GM18951 (cell line): ENCODE measurements around the gene SLC25A47.
A peak's percentile ranks its signal among the peaks of the same experiment; 100 is the strongest.
"Not testable (repeated sequence)": the region's sequence is repeated elsewhere in the genome, so short reads cannot be mapped to it uniquely, and the experiment has no call there.

Experiments used
- POLR2A ChIP-seq: IDR thresholded peaks from 4 replicates; pipeline ENCODE4 v1.6.1; 2011; ENCODE audit warnings: mild to moderate bottlenecking; ENCODE audit not compliant: insufficient read length, insufficient read depth; ENCODE audit errors: extremely low read depth
- in situ Hi-C: fragments of 300-500 bp; cut with MboI; formaldehyde crosslinking; loops from one replicate; pipeline ENCODE4 v1.12.0; 2022; ENCODE audit warnings: low sequenced_read_pairs, mixed read lengths, inconsistent platforms; ENCODE audit not compliant: unreplicated experiment

SLC25A47 gene

GRCh38 chr14:100305324-100306100 is 17.6 kb upstream of the SLC25A47 start:
- in situ Hi-C loops, result no loop called here
- no peak for TF ChIP-seq POLR2A

- in situ Hi-C loops, result no loop called here
- peak; percentile 63 for TF ChIP-seq POLR2A
These were observed 16.8 kb upstream of the SLC25A47 start, which contains the start of gene SLC25A29 for GRCh38 chr14:100306101-100306997. Gene SLC25A29 (minus strand): TSS chr14:100306444. CDS start chr14:100306232, 212 bp downstream.

GRCh38 chr14:100306998-100307765 is 16.0 kb upstream of the SLC25A47 start:
- no peak for TF ChIP-seq POLR2A
- in situ Hi-C loops, result no loop called here

DNA sequence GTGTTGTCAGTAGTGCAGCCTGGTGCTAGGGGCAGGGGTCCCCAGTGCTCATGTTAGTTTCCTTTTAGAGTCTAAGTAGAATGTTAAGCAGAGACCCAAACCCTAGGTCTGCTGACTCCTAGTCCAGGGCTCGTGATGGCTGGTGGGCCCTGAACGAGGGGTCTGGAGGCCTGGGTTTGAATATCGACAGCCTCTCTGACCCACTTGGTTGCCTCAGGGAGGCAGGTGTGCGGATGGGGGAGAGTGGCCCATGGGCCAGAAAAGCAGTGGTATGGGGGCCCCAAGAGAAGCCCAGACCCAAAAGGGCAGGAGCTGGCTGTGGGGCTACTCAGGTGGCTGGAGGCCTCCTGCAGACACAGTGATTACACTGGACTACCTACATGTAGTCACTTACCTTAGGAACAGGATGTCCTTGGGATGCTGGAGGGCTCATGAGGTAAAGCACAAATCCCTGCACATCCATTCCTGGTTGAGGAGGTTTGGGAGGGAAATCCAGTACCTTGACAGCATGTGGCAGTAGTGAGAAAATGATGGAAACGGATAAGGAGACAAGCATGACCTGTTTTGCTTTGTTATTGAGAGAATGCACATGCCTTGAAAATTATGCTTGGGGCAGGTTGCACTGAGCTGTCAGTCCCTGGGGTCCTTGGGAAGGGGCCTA is 15.2 kb upstream of the SLC25A47 start:
- TF ChIP-seq POLR2A, result no peak
- in situ Hi-C loops, result no loop called here

- in situ Hi-C loops, result not testable (repeated sequence)
These were observed 14.7 kb upstream of the SLC25A47 start for GRCh38 chr14:100308427-100308792.

DNA sequence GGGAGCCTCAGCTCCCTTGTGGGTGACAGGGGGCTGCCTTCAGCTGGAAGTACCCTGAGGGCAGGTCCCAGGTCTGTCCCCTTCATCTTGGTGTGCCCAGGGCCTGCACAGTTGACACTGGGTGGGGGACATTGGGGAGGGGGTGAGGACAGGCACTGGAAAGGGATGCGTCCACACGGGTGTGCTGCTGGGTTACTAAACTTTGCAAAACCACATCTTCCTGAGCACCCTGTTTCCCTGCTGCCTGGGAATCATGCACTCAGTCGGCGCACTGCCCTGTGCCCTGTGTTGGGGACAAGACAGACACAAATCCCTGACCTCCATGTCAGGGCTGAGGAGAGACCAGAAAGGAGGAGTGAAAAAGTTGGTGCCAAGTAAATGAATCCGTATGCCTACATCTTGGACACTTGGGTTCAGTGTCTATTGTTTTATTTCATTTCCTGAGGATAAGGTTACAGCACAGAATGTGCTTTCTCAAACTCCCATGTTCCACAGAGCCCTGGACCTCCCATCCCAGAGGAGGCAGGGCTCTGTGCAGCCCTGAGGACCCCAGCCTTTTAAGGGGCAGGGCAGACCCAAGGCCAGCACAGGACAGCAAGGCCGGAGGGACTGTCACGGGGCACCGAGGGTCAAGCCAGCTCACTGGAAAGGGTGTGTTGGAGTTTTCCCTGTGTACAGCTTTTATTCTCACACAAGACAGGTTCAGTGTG is 14.0 kb upstream of the SLC25A47 start:
- in situ Hi-C loops, result no loop called here
- no peak for TF ChIP-seq POLR2A

- in situ Hi-C loops, result not testable (repeated sequence)
These were observed 10.8 kb upstream of the SLC25A47 start for GRCh38 chr14:100312110-100312876.

GRCh38 chr14:100312877-100313400 is 10.2 kb upstream of the SLC25A47 start:
- no peak for TF ChIP-seq POLR2A
- in situ Hi-C loops, result no loop called here

DNA sequence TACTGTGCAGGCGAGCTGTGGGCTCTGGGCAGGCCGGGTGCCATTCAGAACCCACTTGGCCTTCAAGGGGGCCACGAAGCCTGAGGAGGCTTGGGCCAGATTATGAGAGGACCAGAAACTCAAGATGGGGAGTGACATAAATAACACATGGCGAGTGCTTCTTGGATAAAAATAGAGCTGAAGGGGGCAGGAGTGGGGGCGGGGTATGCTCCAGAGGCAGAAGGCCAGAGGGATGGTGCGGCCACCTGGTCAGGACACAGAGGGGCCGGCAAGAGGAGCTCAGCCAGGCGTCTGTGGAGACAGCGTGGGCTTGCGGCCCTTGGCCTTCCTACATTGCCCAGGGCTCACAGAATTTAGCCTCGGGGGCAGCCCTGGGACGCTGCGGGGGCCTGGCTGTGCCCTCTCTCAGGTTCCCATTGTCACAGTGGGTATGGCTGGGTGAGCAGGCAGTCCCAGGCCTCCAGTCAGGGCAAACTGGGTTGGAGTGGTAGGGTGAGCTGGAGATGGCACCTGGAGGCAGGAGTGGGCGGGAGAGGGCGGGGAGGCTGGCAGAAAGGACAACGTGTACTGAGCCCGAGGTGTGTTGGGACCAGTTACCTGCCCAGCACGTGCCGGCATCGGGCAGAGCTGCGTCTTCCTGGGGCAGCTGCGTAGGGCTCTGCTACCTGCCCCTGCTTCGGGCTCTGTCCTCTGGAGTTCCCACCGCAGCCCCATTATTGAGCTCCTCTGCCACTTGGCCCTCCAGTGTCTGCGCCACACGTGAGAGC is 9.5 kb upstream of the SLC25A47 start:
- TF ChIP-seq POLR2A, result no peak
- in situ Hi-C loops, result no loop called here

GRCh38 chr14:100314724-100315123 is 8.4 kb upstream of the SLC25A47 start:
- no peak for TF ChIP-seq POLR2A
- in situ Hi-C loops, result no loop called here

- TF ChIP-seq POLR2A, result no peak
- in situ Hi-C loops, result no loop called here
These were observed 5.8 kb upstream of the SLC25A47 start for GRCh38 chr14:100317389-100317788.
